Endothelial cell of hepatic sinusoid (primary cell): ENCODE results near the gene WDFY3.

Experiments used
- in situ Hi-C: cut with HindIII; loops from 2 replicates; pipeline ENCODE4 v1.10.0; 2017; ENCODE audit warnings: low sequenced_read_pairs

WDFY3 gene

DNA sequence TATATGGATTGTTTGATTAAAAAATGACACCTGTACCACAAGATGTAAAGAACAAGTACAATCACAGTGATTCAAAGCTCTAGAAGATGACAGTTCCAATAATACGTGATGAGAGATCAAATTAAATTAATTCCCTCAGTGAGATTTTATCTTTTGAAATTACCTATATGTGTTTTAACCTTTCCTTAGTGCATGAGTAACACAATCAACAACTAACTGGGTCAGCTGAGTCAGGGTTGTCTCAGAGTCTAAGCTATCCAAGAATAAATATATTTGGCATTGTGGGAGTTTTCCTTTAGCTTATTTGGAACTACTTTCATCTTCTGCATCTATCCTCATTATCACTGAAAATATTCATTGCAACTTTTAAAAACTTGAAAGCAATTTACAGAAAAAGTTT is 162.8 kb downstream of the WDFY3 start:
- in situ Hi-C loops = loop anchor here (10.0 kb wide), 1 partner anchor 91 kb away; no protein-coding TSS in a partner anchor

DNA sequence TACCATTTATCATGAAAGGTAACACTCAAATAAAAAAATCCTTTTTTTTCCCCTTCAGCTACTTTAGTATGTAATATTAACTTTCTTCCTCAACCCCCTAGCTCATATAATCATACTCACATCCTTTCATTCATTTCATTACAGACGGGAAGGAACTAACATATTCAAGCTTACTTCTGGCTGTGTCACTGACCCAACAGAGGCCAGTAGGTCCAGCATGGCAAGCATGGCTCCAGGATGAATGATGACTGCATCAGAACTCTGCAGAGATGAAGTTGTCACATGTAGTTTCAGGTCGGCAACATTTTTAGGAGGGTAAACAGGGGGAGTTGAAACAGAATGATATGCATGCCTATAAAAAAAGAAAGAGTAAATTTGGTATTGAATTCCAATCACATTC is 163.4 kb downstream of the WDFY3 start:
- in situ Hi-C loops = loop anchor here (10.0 kb wide), 1 partner anchor 92 kb away; no protein-coding TSS in a partner anchor

DNA sequence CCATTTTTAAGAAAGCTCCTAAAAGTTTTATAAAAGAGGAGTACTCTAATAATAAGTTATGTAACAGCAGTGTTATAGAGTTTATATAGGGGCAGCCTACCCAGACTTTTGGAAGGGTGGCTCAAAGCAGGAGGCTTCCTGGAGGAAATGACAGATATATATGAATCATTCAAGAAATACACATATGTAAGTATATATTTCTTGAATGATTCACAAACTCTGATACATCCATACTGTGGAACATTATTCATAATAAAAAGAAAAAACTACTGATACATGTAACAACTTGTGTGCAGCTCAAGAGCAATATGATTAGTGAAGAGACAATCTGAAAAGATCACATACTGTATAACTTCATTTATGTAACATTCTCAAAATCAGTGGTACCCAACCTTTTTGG is 166.2 kb downstream of the WDFY3 start:
- in situ Hi-C loops = loop anchor here (10.0 kb wide), 1 partner anchor 95 kb away; no protein-coding TSS in a partner anchor

DNA sequence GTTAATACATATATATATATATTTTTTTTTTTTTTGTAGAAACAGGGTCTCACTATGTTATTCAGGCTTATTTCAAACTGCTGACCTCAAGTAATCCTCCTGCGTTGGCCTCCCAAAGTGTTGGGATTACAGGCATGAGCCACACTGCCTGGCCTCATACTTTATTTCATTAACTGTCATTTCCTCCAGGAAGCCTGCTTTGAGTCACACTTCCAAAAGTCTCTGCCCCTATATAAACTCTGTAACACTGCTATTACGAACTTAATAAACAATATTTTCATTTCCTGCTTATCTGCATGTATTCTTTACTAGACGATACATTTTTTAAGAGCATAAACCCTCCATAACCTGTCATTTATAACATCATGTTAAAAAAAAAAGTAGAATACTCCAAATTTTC is 167.2 kb downstream of the WDFY3 start:
- in situ Hi-C loops = no loop called here

DNA sequence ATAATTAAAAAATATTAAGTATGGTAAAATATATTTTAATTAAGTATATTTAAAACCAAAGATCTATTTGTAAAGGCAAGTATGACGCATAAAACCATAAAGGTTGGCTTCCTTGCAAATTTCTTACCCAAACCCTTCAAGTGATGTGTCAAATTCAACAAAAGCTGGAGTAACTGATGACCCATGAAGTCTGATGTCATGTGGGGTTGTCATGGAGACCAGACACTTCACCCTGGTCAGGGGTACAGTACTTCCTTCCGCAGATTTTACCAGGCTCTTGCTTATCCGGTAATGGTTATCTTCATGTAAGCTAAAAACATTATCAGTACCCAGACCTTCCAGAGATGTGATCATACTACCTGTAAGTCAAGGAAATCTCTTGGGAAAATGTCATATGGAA is 170.1 kb downstream of the WDFY3 start:
- in situ Hi-C loops = no loop called here

DNA sequence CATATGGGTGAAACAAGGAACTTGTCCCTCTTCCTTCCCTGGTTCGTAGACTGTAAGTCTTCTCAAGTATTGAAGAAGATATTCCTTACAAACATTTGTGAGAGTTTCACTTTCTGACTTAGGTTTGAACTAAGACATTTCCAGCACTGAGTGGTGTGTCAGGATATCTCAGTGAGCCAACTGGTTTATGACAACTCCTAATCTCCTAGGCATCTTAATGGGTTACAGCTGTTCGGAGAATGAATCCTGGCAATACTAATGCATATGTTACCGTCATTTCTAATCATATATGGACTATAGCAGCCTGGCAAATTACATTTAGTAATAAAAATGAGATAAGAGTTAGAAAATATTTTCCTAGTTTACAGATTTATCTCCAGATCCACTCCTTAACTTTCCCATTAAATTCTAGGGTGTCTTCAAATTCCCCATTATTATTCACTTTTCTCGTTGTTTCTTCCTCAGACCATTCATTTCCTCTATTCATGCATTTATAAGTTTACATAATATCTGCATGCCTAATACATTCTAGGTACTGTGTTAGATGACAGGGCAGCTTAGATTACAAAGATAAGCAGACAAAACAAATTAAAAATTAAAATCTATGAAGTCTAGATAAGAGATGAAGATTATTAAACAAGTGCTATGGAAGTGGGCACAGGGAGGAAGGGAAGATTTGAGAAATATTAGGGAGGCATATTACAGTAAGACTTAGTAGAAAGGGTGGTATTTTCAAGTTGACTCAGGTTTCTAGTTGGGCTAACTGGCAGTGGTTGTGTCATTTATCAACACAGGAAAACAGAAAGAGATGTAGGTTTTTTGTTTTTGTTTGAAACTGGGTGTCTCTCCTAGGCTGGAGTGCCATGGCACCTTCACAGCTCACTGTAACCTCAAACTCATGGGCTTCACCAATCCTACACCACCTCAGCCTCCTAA is 173.9 kb downstream of the WDFY3 start:
- in situ Hi-C loops = no loop called here

DNA sequence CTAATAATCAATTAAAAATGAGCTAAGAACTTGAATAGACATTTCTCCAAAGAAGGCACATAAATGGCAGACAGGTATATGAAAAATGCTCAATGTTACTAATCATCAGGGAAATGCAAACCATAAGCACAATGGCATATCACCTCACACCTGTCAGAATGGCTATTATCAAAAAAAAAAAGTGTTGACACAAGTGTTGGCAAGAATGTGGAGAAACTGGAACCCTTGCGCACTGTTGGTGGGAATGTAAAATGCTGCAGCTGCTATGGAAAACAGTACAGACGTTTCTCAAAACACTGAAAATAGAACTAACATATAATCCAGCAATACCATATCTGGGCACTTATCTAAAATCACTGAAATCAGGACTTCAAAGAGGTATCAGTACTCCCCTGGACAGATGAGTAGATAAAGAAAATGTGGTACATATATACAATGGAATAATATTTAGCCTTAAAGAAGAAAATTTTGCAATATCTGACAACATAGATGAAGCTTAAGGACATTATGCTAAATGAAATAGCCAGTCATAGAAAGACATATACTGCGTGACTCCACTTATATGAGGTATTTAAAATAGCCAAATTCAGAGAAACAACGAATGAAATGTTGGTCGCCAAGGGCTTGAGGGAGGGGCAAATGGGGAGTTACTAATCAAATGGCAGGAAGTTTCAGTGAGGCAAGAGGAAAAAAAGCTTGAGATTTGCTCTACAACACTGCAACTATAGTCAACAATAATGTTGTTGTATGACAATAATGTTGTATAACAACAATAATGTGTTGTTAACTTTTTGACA is 175.5 kb downstream of the WDFY3 start:
- in situ Hi-C loops = no loop called here

DNA sequence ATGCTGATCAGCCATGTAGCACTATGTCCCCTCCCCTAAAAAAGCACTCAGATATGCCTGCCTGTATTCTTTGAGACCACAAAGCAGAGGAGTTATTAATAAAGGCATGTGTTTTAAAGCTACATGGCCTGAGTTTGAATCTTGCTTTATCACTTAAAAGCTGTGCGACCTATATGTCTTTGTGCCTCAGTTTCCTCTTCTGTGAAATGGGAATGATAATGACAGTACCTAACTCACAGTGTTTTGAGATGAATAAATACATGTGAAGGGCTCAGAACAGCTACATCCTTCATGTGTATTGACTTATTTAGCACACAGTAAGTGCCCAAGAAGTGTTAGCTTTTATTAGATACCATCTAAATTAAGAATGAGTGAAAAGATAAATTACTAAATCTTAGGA is 180.0 kb downstream of the WDFY3 start:
- in situ Hi-C loops = no loop called here

DNA sequence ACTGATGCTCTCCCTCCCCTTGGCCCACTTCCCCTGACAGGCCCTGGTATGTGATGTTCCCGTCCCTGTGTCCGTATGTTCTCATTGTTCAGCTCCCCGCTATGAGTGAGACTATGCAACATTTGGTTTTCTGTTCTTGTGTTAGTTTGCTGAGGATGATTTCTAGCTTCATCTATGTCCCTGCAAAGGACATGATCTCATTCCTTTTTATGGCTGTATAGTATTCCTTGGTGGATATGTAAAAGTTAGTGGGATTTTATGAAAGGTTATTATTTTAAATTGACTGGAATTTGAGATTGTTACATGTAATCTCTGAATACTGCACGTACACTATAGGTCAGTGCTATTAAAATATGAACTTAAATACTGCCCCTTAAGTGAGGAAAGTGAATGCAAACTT is 184.0 kb downstream of the WDFY3 start:
- in situ Hi-C loops = no loop called here

DNA sequence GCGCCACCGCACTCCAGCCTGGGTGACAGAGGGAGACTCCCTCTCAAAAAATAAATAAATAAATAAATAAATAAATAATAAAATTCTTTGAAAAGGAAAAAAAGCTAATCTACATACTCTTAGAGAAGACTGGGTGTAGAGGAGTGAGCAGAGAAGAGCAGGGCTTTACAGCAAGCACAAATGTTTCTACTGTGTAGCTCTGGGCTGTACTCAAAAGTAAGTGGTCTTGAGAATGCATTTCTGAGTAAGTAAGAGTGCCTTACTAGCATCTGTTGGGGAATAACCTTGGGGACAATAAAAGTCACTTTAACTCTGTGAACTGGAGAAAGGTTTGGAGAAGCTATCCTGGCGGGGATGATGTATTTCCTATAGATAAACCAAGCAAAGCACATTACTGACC is 185.8 kb downstream of the WDFY3 start:
- in situ Hi-C loops = no loop called here

DNA sequence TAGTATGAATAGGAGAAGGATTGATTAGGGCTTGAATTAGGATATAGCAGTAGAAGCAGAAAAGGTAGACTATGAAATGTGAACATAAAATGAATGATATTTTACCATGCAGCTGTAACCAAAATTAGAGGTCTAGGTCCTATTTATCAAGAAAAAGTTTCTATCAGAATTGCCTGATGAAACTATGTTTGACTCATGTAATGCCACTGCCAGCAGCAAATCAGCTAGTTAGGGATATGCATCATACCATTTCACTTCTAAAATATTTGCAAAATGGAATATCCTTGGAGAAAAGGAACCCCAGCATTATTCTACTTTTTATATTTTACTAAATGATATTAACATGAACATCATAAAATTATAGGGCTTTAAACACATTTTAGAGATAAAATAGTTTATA is 188.4 kb downstream of the WDFY3 start:
- in situ Hi-C loops = no loop called here

DNA sequence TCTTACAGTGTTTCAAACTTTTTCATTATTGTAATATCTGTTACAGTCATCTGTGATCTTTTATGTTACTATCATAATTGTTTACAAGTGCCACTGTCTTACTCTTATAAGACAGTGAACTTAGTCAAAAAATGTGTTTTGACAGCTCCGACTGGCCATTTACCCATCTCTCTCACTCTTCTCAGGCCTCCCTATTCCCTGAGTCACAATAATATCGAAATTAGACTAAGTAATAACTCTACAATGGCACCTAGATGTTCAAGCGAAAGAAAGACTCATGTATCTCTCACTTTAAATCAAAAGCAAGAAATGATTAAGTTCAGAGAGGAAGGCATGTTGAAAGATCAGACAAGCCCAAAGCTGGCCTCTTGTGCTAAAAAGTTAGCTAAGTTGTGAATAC is 199.3 kb downstream of the WDFY3 start:
- in situ Hi-C loops = no loop called here

DNA sequence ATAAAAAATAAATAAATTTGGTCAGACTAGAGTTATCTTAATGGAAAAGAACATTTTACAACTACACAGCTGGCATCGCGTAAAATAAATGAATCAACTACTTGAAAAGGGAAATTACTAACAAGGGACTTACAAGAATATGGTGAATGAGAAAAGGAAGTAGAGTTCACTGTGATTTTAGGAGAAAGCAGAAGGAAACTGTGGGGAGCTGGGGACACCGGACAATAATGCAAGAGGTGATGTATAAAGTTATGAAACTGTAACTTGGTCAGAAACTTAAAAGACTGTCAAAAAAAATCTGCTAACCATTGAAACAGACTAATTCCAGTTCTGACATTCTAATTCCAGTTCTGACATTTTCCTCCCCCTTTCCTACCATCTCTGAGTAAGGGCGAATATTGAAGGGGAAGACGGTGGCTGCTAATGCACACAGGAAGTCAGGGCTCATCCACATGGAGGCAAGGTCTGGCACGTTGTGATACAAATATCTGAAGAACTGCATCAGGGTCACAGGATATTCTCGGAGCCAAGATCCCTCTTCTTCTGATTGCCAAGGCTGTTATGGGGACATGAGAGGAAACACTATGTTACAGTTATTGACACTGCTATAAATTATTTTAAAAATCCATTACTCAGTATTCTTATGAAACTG is 213.0 kb downstream of the WDFY3 start:
- in situ Hi-C loops = loop anchor here (5.0 kb wide), 1 partner anchor 224 kb away; no protein-coding TSS in a partner anchor

DNA sequence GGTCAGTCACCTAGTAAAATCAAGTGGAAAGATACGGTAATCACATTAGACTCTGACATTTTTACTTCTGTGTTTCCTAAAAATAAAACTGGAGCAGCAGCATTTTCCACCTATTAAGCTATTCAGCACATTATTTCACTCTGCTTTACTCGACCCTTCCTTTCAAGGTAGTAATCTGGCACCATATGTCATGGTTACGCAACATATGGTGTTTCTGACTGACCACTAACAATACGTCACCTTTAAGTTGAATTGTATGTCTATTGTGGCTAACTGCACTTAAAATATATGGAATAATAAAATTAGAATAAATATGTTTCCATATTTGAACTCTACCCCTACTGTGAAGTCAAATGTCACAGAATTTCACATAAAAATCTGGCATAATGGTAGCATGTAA is 214.8 kb downstream of the WDFY3 start:
- in situ Hi-C loops = loop anchor here (5.0 kb wide), 1 partner anchor 226 kb away; no protein-coding TSS in a partner anchor

DNA sequence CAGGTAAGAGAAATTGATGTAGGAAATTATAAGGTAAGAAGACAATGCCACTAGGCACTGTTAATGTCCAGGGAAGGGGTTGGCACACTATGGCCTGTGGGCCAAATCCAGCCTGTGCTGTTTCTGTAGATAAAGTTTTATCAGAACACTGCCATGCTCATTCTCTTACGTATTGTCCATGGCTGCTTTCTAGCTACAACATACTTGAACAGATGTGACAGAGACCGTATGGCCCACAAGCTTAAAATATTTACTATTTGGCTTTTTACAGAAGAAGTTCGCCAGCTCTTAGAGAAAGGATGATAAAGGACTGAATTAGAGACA is 215.6 kb downstream of the WDFY3 start:
- in situ Hi-C loops = loop anchor here (5.0 kb wide), 1 partner anchor 226 kb away; no protein-coding TSS in a partner anchor

DNA sequence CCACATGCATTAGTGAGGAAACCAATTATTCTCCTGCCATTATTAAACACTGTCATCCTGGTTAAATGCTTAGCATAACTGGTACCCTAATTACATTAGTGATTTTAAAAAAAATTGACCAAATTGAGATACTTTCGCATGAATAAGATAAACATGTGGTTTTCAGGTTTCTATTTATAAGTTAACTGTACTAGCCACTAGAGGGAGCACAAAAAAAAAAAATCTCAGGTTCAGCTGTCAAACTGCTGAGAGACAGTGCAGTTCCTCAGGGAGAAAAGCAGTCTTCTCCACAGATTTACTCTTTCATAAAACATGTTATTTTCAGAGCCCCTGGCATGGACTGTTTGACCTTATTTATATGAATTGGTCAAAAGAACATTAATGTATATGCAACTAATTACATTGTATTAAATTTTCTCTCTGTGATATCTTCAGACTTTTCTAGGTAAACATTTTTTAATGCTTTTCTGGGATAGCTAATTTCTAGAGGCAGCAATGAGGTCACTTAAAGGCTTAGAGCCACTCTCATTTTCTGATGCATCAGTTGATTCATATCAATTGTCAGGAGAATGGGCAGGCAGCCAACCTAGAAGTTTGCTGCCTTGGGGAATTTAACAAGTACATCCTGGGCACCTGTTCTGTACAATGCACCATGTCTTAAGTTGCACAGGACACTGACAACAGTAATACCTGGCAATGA is 216.1 kb downstream of the WDFY3 start:
- in situ Hi-C loops = loop anchor here (5.0 kb wide), 1 partner anchor 227 kb away; no protein-coding TSS in a partner anchor

DNA sequence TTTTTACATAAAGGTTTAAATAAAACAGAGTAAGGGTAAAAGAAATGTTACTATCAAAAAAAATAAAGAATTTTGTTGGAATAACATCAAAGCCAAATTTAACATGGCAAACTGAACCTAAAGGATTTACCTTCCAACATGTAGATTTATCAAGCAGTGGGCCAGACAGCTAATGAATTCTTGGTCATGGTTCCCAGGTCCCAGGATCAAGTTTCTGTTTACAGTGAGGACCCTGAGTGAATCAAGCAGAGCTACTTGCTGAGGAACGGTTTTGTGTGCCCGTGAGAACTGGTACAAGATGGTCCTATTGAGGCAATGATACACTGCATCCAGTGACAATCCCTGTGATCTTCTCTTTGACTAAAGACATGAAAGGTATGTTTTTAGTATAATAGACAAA is 226.4 kb downstream of the WDFY3 start:
- in situ Hi-C loops = no loop called here

DNA sequence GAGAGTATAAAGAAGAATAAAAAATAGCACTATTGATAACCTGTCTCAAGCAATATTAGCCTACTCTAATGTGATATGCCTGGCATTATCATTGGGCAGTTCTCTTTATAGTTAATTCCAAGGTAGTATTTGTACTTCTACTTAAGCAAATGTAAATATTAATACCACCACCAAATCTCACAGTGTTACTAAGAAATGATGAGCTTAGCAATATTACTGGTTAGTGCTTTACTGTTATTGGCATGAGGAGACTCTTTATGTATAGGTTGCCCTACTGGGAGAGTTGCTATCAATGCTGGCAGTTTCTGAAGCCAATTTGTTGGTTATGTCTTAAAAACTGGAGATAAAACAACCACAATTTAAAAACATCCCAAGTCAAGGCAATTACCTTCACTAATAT is 227.9 kb downstream of the WDFY3 start:
- in situ Hi-C loops = no loop called here

DNA sequence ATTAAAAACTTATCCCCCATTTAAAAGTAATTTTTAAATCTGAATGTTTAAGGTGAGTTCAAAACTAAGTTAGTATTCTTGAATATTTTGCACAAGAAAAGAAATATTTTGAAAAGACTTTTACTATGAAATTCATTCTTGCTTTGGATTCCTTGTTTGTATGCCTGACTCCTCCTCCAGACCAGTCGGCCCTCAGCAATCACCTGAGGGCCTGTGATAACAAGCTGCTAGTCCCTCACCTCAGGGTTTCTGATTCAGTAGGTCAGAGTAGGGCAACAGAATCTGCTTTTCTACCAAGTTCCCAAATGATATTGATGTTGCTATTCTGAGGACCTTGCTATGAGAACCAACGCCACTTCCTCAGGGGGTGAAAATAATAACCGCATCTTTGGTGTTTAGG is 228.8 kb downstream of the WDFY3 start:
- in situ Hi-C loops = no loop called here

DNA sequence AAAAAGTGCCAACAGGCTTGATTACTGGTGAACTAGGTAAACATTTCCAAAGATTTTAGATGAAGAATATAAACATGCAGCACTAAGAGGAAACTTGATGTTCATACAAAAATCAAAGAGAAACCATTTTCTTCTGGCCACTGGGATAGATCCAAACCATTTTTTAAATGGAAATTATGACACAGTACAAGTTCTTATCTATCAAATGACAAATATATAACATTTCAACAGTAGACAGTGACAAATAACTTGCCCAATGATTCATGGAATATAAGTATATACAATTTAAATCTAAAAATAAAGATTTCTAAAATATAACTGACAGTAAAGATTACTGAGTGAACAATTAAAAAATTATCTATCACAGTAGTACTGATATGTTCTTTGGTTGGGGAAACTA is 232.5 kb downstream of the WDFY3 start:
- in situ Hi-C loops = no loop called here
